Measurements from ENCODE around the gene ATRX. TPM values are rescaled to one million over a fixed set of nuclear protein-coding genes. Genes with fewer than 3 reads are reported as not detected.
"Not testable (repeated sequence)": the region's sequence is repeated elsewhere in the genome, so short reads cannot be mapped to it uniquely, and the experiment has no call there.

The ATRX gene
- polyA plus RNA-seq, 3 donors from 2014 or later: 13.2 to 79.8 (median 25.5) TPM

GRCh38 chrX:77638397-77638796 is 147.6 kb downstream of the ATRX start:
- peaks cover 1 to 5% (median 2%) of the 10 kb centered on the region in 3 donors for H3K27me3 Mint-ChIP-seq (ENCODE audit: low read depth in 3 of 3)
- no peaks in the 10 kb centered on the region for H3K4me1 Mint-ChIP-seq
- H3K27ac Mint-ChIP-seq: no peak overlapping the region
- H3K36me3 Mint-ChIP-seq: peaks cover 7 to 13% (median 10%) of the 10 kb centered on the region in 3 donors
- no peak for DNase-seq
- H3K4me3 Mint-ChIP-seq: no peak overlapping the region
- H3K9me3 Mint-ChIP-seq: no peaks in the 10 kb centered on the region

- Mint-ChIP-seq H3K4me3 (no peak overlapping the region), H3K27ac (no peak overlapping the region), H3K36me3 (peaks cover 9 to 13% (median 12%) of the 10 kb centered on the region in 3 donors), H3K4me1 (no peaks in the 10 kb centered on the region), H3K9me3 (no peaks in the 10 kb centered on the region), H3K27me3 (ENCODE audit: low read depth in 3 of 3) (peaks cover 0 to 5% (median 2%) of the 10 kb centered on the region in 3 donors)
- DNase-seq: no peak
These were observed 150.6 kb downstream of the ATRX start for GRCh38 chrX:77635373-77635772.

GRCh38 chrX:77628294-77629025 is 157.6 kb downstream of the ATRX start:
- H3K36me3 Mint-ChIP-seq: peaks cover 3 to 4% (median 3%) of the 10 kb centered on the region in 3 donors
- peaks cover 0 to 6% of the 10 kb centered on the region in 2 donors for H3K4me1 Mint-ChIP-seq
- H3K27ac Mint-ChIP-seq: peak overlapping the region in 1 of 6 donors; percentile 3
- DNase-seq: no peak
- H3K4me3 Mint-ChIP-seq: no peak overlapping the region
- H3K9me3 Mint-ChIP-seq: no peaks in the 10 kb centered on the region
- peaks cover 0 to 5% (median 0%) of the 10 kb centered on the region in 3 donors for H3K27me3 Mint-ChIP-seq (ENCODE audit: low read depth in 3 of 3)

GRCh38 chrX:77622672-77623071 is 163.3 kb downstream of the ATRX start:
- Mint-ChIP-seq H3K9me3 (no peaks in the 10 kb centered on the region), H3K36me3 (peaks cover 0 to 4% (median 0%) of the 10 kb centered on the region in 3 donors), H3K27me3 (ENCODE audit: low read depth in 3 of 3) (peaks cover 0 to 4% (median 2%) of the 10 kb centered on the region in 3 donors), H3K27ac (peak overlapping the region in 2 of 6 donors; percentile 3 to 21), H3K4me1 (peaks cover 7 to 40% of the 10 kb centered on the region in 2 donors), H3K4me3 (no peak overlapping the region)
- no peak for DNase-seq

- peaks cover 0 to 4% (median 2%) of the 10 kb centered on the region in 3 donors for H3K27me3 Mint-ChIP-seq (ENCODE audit: low read depth in 3 of 3)
These were observed 163.8 kb downstream of the ATRX start for GRCh38 chrX:77622233-77622632.

GRCh38 chrX:77621453-77621852 is 164.6 kb downstream of the ATRX start:
- peaks cover 7 to 40% of the 10 kb centered on the region in 2 donors for H3K4me1 Mint-ChIP-seq
- H3K4me3 Mint-ChIP-seq; H3K9me3 Mint-ChIP-seq; H3K27me3 Mint-ChIP-seq (ENCODE audit: low read depth in 3 of 3); DNase-seq; H3K36me3 Mint-ChIP-seq: not testable (repeated sequence)
- H3K27ac Mint-ChIP-seq: peak overlapping the region in 2 of 6 donors; percentile 20 to 50

More at GRCh38 chrX:77622233-77622632, 163.8 kb downstream of the ATRX start:
- Mint-ChIP-seq H3K4me1 (peaks cover 7 to 40% of the 10 kb centered on the region in 2 donors), H3K9me3 (no peaks in the 10 kb centered on the region), H3K36me3 (peaks cover 0 to 4% (median 0%) of the 10 kb centered on the region in 3 donors), H3K27ac (no peak overlapping the region), H3K4me3 (no peak overlapping the region)
- DNase-seq: no peak

GRCh38 chrX:77617206-77617605 is 168.8 kb downstream of the ATRX start:
- DNase-seq: no peak
- H3K4me3 Mint-ChIP-seq: no peak overlapping the region
- no peaks in the 10 kb centered on the region for H3K9me3 Mint-ChIP-seq
- H3K36me3 Mint-ChIP-seq: no peaks in the 10 kb centered on the region
- no peak overlapping the region for H3K27ac Mint-ChIP-seq
- peaks cover 0 to 4% (median 2%) of the 10 kb centered on the region in 3 donors for H3K27me3 Mint-ChIP-seq (ENCODE audit: low read depth in 3 of 3)
- peaks cover under 1 to 22% of the 10 kb centered on the region in 2 donors for H3K4me1 Mint-ChIP-seq

GRCh38 chrX:77603635-77604336 is 182.2 kb downstream of the ATRX start:
- DNase-seq: no peak
- peaks cover 0 to 1% of the 10 kb centered on the region in 2 donors for H3K4me1 Mint-ChIP-seq
- H3K4me3 Mint-ChIP-seq: no peak overlapping the region
- H3K9me3 Mint-ChIP-seq: no peaks in the 10 kb centered on the region
- H3K27me3 Mint-ChIP-seq (ENCODE audit: low read depth in 3 of 3): peaks cover 0 to 5% (median 4%) of the 10 kb centered on the region in 3 donors
- peaks cover 0 to 16% (median 0%) of the 10 kb centered on the region in 3 donors for H3K36me3 Mint-ChIP-seq
- H3K27ac Mint-ChIP-seq: no peak overlapping the region

GRCh38 chrX:77597511-77597910 is 188.5 kb downstream of the ATRX start:
- peaks cover 0 to 16% (median 10%) of the 10 kb centered on the region in 3 donors for H3K36me3 Mint-ChIP-seq
- no peak for DNase-seq
- H3K9me3 Mint-ChIP-seq: no peaks in the 10 kb centered on the region
- H3K4me1 Mint-ChIP-seq: peaks cover 6 to 17% of the 10 kb centered on the region in 2 donors
- peaks cover 0 to 6% (median 5%) of the 10 kb centered on the region in 3 donors for H3K27me3 Mint-ChIP-seq (ENCODE audit: low read depth in 3 of 3)
- peak overlapping the region in 3 of 6 donors; percentile 12 to 26 (median 22) for H3K27ac Mint-ChIP-seq
- no peak overlapping the region for H3K4me3 Mint-ChIP-seq

- Mint-ChIP-seq H3K4me3 (no peak overlapping the region), H3K36me3 (peaks cover 0 to 16% (median 10%) of the 10 kb centered on the region in 3 donors), H3K9me3 (no peaks in the 10 kb centered on the region), H3K27ac (peak overlapping the region in 4 of 6 donors; percentile 12 to 37 (median 22)), H3K4me1 (peaks cover 6 to 17% of the 10 kb centered on the region in 2 donors), H3K27me3 (ENCODE audit: low read depth in 3 of 3) (peaks cover 0 to 6% (median 5%) of the 10 kb centered on the region in 3 donors)
- no peak for DNase-seq
These were observed 188.9 kb downstream of the ATRX start for GRCh38 chrX:77597090-77597489.

GRCh38 chrX:77595848-77596247 is 190.2 kb downstream of the ATRX start:
- Mint-ChIP-seq H3K4me3 (no peak overlapping the region), H3K4me1 (peaks cover 6 to 17% of the 10 kb centered on the region in 2 donors), H3K36me3 (peaks cover 2 to 16% (median 10%) of the 10 kb centered on the region in 3 donors), H3K27me3 (ENCODE audit: low read depth in 3 of 3) (peaks cover 0 to 6% (median 3%) of the 10 kb centered on the region in 3 donors), H3K27ac (no peak overlapping the region), H3K9me3 (no peaks in the 10 kb centered on the region)
- no peak for DNase-seq

GRCh38 chrX:77572322-77572721 is 213.7 kb downstream of the ATRX start:
- Mint-ChIP-seq H3K36me3 (peaks cover 0 to 4% (median 0%) of the 10 kb centered on the region in 3 donors), H3K27me3 (ENCODE audit: low read depth in 3 of 3) (peaks cover 2 to 3% (median 2%) of the 10 kb centered on the region in 3 donors), H3K9me3 (no peaks in the 10 kb centered on the region), H3K27ac (no peak overlapping the region), H3K4me3 (no peak overlapping the region), H3K4me1 (peaks cover 11 to 26% of the 10 kb centered on the region in 2 donors)
- no peak for DNase-seq

- peaks cover 0 to 2% (median 0%) of the 10 kb centered on the region in 6 donors for H3K9me3 Mint-ChIP-seq
- peaks cover 17 to 34% of the 10 kb centered on the region in 2 donors for H3K4me1 Mint-ChIP-seq
- DNase-seq: no peak
- H3K27me3 Mint-ChIP-seq (ENCODE audit: low read depth in 3 of 3): peaks cover 3 to 10% (median 3%) of the 10 kb centered on the region in 3 donors
- H3K27ac Mint-ChIP-seq: no peak overlapping the region
- peaks cover 4 to 12% (median 6%) of the 10 kb centered on the region in 3 donors for H3K36me3 Mint-ChIP-seq
- H3K4me3 Mint-ChIP-seq: no peak overlapping the region
These were observed 220.7 kb downstream of the ATRX start for GRCh38 chrX:77565278-77565677.

- no peak overlapping the region for H3K4me3 Mint-ChIP-seq
- peaks cover 15 to 32% of the 10 kb centered on the region in 2 donors for H3K4me1 Mint-ChIP-seq
- no peak for DNase-seq
- H3K36me3 Mint-ChIP-seq: peaks cover 4 to 12% (median 6%) of the 10 kb centered on the region in 3 donors
- H3K27me3 Mint-ChIP-seq (ENCODE audit: low read depth in 3 of 3): peaks cover 2 to 10% (median 3%) of the 10 kb centered on the region in 3 donors
- H3K9me3 Mint-ChIP-seq: peaks cover 0 to 2% (median 0%) of the 10 kb centered on the region in 6 donors
- H3K27ac Mint-ChIP-seq: no peak overlapping the region
These were observed 221.2 kb downstream of the ATRX start for GRCh38 chrX:77564823-77565222.
